ENCODE results near the gene JAZF1. TPM values are rescaled to one million over a fixed set of nuclear protein-coding genes. Genes with fewer than 3 reads are reported as not detected.

Gene JAZF1
- total and polyA plus RNA-seq, 2 of the 8 experiments (the other 6 are each of a cell fraction or from before 2014, with no cell fraction given): 2.6 to 21.8 TPM

DNA sequence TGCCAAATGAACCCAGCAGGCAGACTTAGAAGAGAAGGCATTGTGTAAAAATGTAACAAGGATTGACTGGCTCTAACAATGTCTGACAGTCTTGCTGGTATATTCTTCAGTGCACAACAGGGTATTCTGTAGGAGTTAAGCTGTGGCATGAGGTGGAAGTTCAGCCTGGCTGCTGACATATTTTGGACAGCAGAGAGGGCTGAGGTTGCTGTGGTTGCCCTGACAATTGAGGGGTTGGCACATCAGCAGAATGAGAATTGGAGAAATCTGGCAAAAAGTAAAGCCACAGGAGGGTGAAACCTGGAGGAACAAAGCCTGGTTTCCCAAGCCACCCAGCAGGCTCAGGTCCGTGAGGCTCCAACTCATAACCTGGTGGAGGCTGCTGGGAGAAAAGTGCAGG is 220.2 kb downstream of the JAZF1 start:
- H3K36me3 ChIP-seq (ENCODE audit: control insufficient read depth in 2 of 4, insufficient read depth in 4 of 4, low read length in 3 of 4): no peaks in the 10 kb centered on the region
- no peaks in the 10 kb centered on the region for H3K27me3 ChIP-seq (replicated peaks in 1 of 4; ENCODE audit: control insufficient read depth in 3 of 4, extremely low read depth in 1 of 4, insufficient read depth in 3 of 4, low read length in 3 of 4)
- H4K5ac ChIP-seq (ENCODE audit: insufficient read length, low read depth, low read length): no peak overlapping the region
- H2AK5ac ChIP-seq (ENCODE audit: low read depth, low read length): no peak overlapping the region
- H3K79me2 ChIP-seq (ENCODE audit: control insufficient read depth in 1 of 2, insufficient read depth in 2 of 2, low read length in 2 of 2): no peaks in the 10 kb centered on the region
- ChIA-PET CTCF (ENCODE audit: partially characterized antibody) (interaction anchor here (1.0 to 1.3 kb wide), 3 partner anchors 12 to 59 kb away, joined by 3 to 7 read pairs (median 4); no protein-coding TSS in a partner anchor), POLR2A (ENCODE audit: partially characterized antibody) (no interaction called here)
- H2BK120ac ChIP-seq (replicated peaks; ENCODE audit: low read depth, low read length): no peak overlapping the region
- H3K18ac ChIP-seq (ENCODE audit: extremely low read depth, low read length): no peak overlapping the region
- no peak overlapping the region for H3K9ac ChIP-seq (replicated peaks in 1 of 4; ENCODE audit: extremely low read depth in 1 of 4, low read depth in 3 of 4, low read length in 3 of 4)
- H3K4ac ChIP-seq (replicated peaks; ENCODE audit: insufficient read length, low read depth, low read length): no peak overlapping the region
- no peak overlapping the region for H4K8ac ChIP-seq (ENCODE audit: extremely low read depth, insufficient read depth, low read length)
- H2BK20ac ChIP-seq (ENCODE audit: low read length): no peak overlapping the region
- no peak overlapping the region for H3K27ac ChIP-seq (ENCODE audit: low read depth, low read length)
- H3K4me2 ChIP-seq (ENCODE audit: insufficient read depth in 1 of 2, low read depth in 2 of 2, low read length in 2 of 2): no peak overlapping the region
- no peak overlapping the region for H2BK15ac ChIP-seq (ENCODE audit: low read length)
- H3K79me1 ChIP-seq (ENCODE audit: low read depth, low read length): 0 out of 2 replicates have a peak, but pooled peaks cover 2% of the 10 kb centered on the region
- no peaks in the 10 kb centered on the region for H3K4me1 ChIP-seq (replicated peaks in 1 of 4; ENCODE audit: control insufficient read depth in 3 of 4, insufficient read depth in 4 of 4, low read length in 3 of 4)
- H3K23ac ChIP-seq (ENCODE audit: insufficient read length): no peak overlapping the region
- H3K56ac ChIP-seq (replicated peaks; ENCODE audit: insufficient read length, low read depth, low read length): no peak overlapping the region
- H3K4me3 ChIP-seq (ENCODE audit: extremely low read depth in 1 of 4, insufficient read depth in 2 of 4, low read depth in 3 of 4, low read length in 4 of 4): no peak overlapping the region
- WGBS, 2 experiments (ENCODE audit: extremely low coverage in 1 of 2, insufficient coverage in 1 of 2, insufficient read length in 1 of 2, insufficient replicate concordance in 2 of 2, low coverage in 1 of 2, low lambda C conversion rate in 2 of 2, missing lambda C conversion rate in 1 of 2): 79% methylated on average over 1 of the region's 1 CpG; no CpG with 5 or more reads in 1 of the 2 experiments
- DNase-seq (ENCODE audit: low read depth in 1 of 2, low spot score in 2 of 2) (no peak), FAIRE-seq (no peak)
- H3K14ac ChIP-seq (ENCODE audit: insufficient read length): no peak overlapping the region
- no peaks in the 10 kb centered on the region for H3K23me2 ChIP-seq (ENCODE audit: low read depth, low read length)
- H2AFZ ChIP-seq (ENCODE audit: low read length): no peak overlapping the region
- H2BK5ac ChIP-seq (ENCODE audit: low read depth, low read length): no peak overlapping the region
- H3K9me3 ChIP-seq (ENCODE audit: insufficient read depth in 2 of 2, low read depth in 1 of 2, low read length in 1 of 2): no peaks in the 10 kb centered on the region
- no peak overlapping the region for H2BK12ac ChIP-seq (ENCODE audit: low read depth, low read length)
- no peaks in the 10 kb centered on the region for H4K20me1 ChIP-seq (replicated peaks in 1 of 2; ENCODE audit: control insufficient read depth in 1 of 2, insufficient read depth in 2 of 2, low read length in 2 of 2)
- no peak for TF ChIP-seq HDAC6 (IDR thresholded peaks at IDR 0.05; ENCODE audit: low read depth, low read length)
- H4K91ac ChIP-seq (replicated peaks; ENCODE audit: insufficient read length, low read length): no peak overlapping the region

All from H1 (cell line).